Activated naive CD8-positive, alpha-beta T cell treated with anti-CD3 and anti-CD28 coated beads, Interleukin-2, amount 10 ng/mL, durations not matched to agents 7 days and 5 days (primary cell): ENCODE measurements around the gene INSC. TPM values are rescaled to one million over a fixed set of nuclear protein-coding genes. Genes with fewer than 3 reads are reported as not detected.

Experiments
- ATAC-seq: fragments of 150-1000 bp; cut with Tn5 transposase; one replicate; pipeline ENCODE4 v1.10.0; 2021; ENCODE audit warnings: low read depth, moderate library complexity
- POLR2A ChIA-PET: fragments of 350-600 bp; sonication (Branson Sonifier 250); formaldehyde crosslinking; loops from one replicate; lab custom pipeline; 2021; ENCODE audit warnings: antibody characterized with exemption; lab: Charles Lee
- DNase-seq: peaks from one replicate; pipeline ENCODE4 v3.0.0; 2021
- H3K27ac Mint-ChIP-seq: one replicate; pipeline ENCODE4 v1.8.0; 2022; ENCODE audit warnings: mild to moderate bottlenecking, mixed read lengths
- H3K27me3 Mint-ChIP-seq: one replicate; pipeline ENCODE4 v1.8.0; 2022; ENCODE audit warnings: mild to moderate bottlenecking, moderate library complexity, mixed read lengths
- H3K36me3 Mint-ChIP-seq: one replicate; pipeline ENCODE4 v1.8.0; 2021; ENCODE audit warnings: mild to moderate bottlenecking, mixed read lengths
- H3K4me1 Mint-ChIP-seq: one replicate; pipeline ENCODE4 v1.8.0; 2021; ENCODE audit warnings: mixed read lengths
- H3K4me3 Mint-ChIP-seq: one replicate; pipeline ENCODE4 v1.8.0; 2022; ENCODE audit warnings: mild to moderate bottlenecking, moderate library complexity, mixed read lengths
- H3K9me3 Mint-ChIP-seq: one replicate; pipeline ENCODE4 v1.8.0; 2021; ENCODE audit warnings: mixed read lengths
- total RNA-seq, 2 experiments: library from RNA; stranded (reverse); gene quantifications; one replicate each; pipeline ENCODE4 v1.2.3, GENCODE V29; 2021

INSC gene
- total RNA-seq, 2 experiments from 2014 or later, result 0.23 TPM; not detected in 1

GRCh38 chr11:15145151-15145550, 30.4 kb downstream of the INSC start:
- H3K4me1 Mint-ChIP-seq, result peaks cover 5% of the 10 kb centered on the region
- H3K9me3 Mint-ChIP-seq, result no peaks in the 10 kb centered on the region

DNA sequence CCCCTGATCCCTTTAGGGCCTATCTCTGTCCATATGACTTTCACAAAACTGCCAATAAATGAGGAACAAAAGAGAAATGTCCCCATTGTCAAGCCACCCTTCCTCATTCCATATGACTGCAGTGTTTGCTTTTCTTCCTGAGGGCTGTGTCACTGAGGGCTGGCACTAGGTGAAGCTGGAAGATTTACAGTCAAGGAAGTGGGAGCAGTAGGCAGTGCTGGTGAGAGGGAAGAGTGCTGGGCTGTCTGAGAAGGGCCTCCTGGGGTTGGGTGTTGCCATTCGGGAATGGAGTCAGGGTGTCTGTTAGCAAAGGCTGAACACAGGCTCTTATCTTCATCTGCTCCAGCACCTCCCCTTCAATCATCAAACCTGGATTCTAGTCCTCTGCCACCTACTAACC, 30.9 kb downstream of the INSC start:
- ATAC-seq (no peak), DNase-seq (no peak)
- peaks cover 3% of the 10 kb centered on the region for H3K27me3 Mint-ChIP-seq
- H3K4me1 Mint-ChIP-seq, result peaks cover 10% of the 10 kb centered on the region
- H3K36me3 Mint-ChIP-seq, result no peaks in the 10 kb centered on the region
- no peaks in the 10 kb centered on the region for H3K9me3 Mint-ChIP-seq
- POLR2A ChIA-PET, result no interaction called here
- H3K4me3 Mint-ChIP-seq, result no peak overlapping the region
- H3K27ac Mint-ChIP-seq, result no peak overlapping the region

More at GRCh38 chr11:15145151-15145550, 30.4 kb downstream of the INSC start:
- Mint-ChIP-seq H3K36me3 (no peaks in the 10 kb centered on the region), H3K27me3 (peaks cover 3% of the 10 kb centered on the region), H3K4me3 (no peak overlapping the region), H3K27ac (no peak overlapping the region)
- ATAC-seq (no peak), DNase-seq (no peak)
- POLR2A ChIA-PET, result no interaction called here

GRCh38 chr11:15146271-15147003, 31.7 kb downstream of the INSC start:
- peaks cover 15% of the 10 kb centered on the region for H3K4me1 Mint-ChIP-seq
- ATAC-seq, result no peak
- H3K4me3 Mint-ChIP-seq, result no peak overlapping the region
- no peak overlapping the region for H3K27ac Mint-ChIP-seq
- POLR2A ChIA-PET, result no interaction called here
- no peak for DNase-seq
- peaks cover 3% of the 10 kb centered on the region for H3K27me3 Mint-ChIP-seq
- no peaks in the 10 kb centered on the region for H3K9me3 Mint-ChIP-seq
- H3K36me3 Mint-ChIP-seq, result no peaks in the 10 kb centered on the region

DNA sequence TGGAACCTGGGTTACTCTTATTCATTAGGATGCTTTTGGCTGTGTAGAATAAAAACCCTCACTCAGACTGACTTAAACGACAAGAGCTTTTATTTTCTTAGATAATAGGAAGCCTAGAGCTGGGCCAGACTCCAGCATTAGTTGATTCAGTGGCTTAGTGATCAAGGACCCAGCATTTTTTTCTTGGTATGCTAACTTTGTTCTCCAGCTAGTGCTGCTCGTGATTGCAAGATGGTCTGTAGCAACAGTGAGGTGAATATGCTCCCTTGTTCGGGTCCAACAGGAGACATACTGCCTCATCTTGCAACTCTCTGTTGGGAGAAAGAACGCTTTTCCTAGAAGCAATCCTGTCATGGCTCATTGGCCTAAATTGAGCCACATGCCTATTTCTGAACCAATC, 33.4 kb downstream of the INSC start:
- Mint-ChIP-seq H3K4me3 (no peak overlapping the region), H3K9me3 (no peaks in the 10 kb centered on the region), H3K4me1 (peaks cover 15% of the 10 kb centered on the region), H3K27ac (no peak overlapping the region), H3K27me3 (peaks cover 3% of the 10 kb centered on the region), H3K36me3 (no peaks in the 10 kb centered on the region)
- no peak for ATAC-seq
- POLR2A ChIA-PET, result no interaction called here
- no peak for DNase-seq

- Mint-ChIP-seq H3K36me3 (no peaks in the 10 kb centered on the region), H3K4me3 (no peak overlapping the region), H3K4me1 (peaks cover 15% of the 10 kb centered on the region), H3K27me3 (peaks cover 3% of the 10 kb centered on the region), H3K9me3 (no peaks in the 10 kb centered on the region), H3K27ac (no peak overlapping the region)
- ATAC-seq (no peak), DNase-seq (no peak)
- POLR2A ChIA-PET, result no interaction called here
Observed at GRCh38 chr11:15149050-15149449, 34.3 kb downstream of the INSC start.

DNA sequence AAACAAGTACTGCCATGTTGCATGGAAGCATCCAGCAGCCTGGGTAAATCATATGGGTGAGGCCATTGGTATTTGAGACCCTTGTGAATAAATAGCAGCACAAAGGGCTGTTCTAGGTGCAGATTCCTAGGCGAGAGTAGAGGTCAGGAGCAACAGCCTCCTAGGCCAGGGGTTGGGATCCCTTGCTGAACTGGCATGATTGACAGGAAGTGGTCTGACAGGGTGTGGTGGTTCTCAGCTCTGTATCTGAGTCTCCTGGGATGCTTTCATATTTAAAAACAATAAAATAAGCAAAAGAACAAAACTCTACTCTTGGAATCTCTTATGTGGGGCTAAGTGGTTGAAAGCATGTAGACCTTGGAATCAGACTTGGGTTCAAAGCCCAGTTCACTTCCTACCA, 35.8 kb downstream of the INSC start:
- peaks cover 15% of the 10 kb centered on the region for H3K4me1 Mint-ChIP-seq
- no peak overlapping the region for H3K4me3 Mint-ChIP-seq
- no peaks in the 10 kb centered on the region for H3K9me3 Mint-ChIP-seq
- ATAC-seq, result peak; percentile 66
- H3K36me3 Mint-ChIP-seq, result no peaks in the 10 kb centered on the region
- H3K27me3 Mint-ChIP-seq, result no peaks in the 10 kb centered on the region
- POLR2A ChIA-PET, result no interaction called here
- no peak for DNase-seq
- no peak overlapping the region for H3K27ac Mint-ChIP-seq

DNA sequence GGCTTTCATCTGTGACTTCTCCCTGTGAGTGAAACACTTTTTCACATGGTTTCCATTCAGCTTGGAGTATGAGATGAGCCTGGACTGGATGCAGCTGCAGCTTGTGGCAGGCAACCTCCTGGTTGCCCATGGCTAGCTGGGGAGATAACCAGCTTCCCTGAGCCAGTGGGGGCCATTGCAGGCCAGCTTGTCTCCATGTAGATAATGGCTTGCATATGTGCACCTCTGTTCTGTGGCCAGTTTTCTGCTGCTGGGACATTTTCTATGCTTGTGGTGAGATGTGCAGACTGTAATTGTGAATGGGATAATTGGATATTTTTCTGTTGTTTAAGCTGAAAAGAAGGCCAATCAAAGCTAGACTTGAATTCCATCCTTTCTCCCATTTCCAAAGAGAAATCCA, 38.5 kb downstream of the INSC start:
- Mint-ChIP-seq H3K4me3 (no peak overlapping the region), H3K9me3 (no peaks in the 10 kb centered on the region), H3K36me3 (no peaks in the 10 kb centered on the region), H3K27ac (no peak overlapping the region), H3K4me1 (peaks cover 15% of the 10 kb centered on the region), H3K27me3 (no peaks in the 10 kb centered on the region)
- DNase-seq, result no peak
- ATAC-seq, result no peak
- POLR2A ChIA-PET, result no interaction called here

- Mint-ChIP-seq H3K27me3 (peaks cover 8% of the 10 kb centered on the region), H3K4me3 (no peak overlapping the region), H3K36me3 (no peaks in the 10 kb centered on the region), H3K4me1 (no peaks in the 10 kb centered on the region), H3K9me3 (no peaks in the 10 kb centered on the region), H3K27ac (no peak overlapping the region)
- ATAC-seq, result no peak
- DNase-seq, result no peak
- POLR2A ChIA-PET, result no interaction called here
Observed at GRCh38 chr11:15157181-15157580, 42.5 kb downstream of the INSC start.

GRCh38 chr11:15157606-15158137, 42.9 kb downstream of the INSC start:
- Mint-ChIP-seq H3K27ac (no peak overlapping the region), H3K4me3 (no peak overlapping the region), H3K27me3 (peaks cover 8% of the 10 kb centered on the region), H3K4me1 (no peaks in the 10 kb centered on the region), H3K36me3 (no peaks in the 10 kb centered on the region), H3K9me3 (no peaks in the 10 kb centered on the region)
- ATAC-seq, result no peak
- POLR2A ChIA-PET, result no interaction called here
- DNase-seq, result no peak

DNA sequence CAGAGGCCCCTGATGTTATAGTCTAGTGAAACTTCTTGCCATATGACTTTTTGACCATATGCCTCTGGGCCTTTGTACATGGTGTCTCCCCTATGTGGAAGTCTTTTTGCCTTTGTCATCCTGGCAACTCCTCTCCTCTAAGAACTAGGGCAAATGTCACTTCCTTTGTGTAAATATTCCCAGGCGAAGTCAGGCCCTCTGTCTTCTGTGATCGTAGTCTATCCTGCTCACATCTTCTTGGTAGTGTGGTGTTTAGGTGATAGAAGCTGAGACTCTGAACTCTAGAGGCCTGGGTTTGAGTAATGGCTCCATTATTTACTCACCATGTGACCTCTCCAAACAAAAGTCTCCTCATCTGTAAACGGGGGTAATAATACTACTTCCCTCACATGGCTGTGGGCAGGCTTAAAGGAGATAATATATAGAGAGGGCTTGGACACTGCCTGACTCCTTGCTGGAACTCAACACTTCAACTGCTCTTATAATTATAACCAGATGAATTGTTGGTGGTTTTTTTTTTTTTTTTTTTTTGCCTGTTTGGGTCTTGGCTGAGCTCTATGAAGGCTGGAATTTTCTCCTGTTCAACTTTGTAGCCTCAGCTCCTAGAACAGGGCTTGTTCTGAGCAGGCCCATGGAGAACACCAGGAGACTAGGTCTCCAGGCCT, 43.8 kb downstream of the INSC start:
- Mint-ChIP-seq H3K27ac (no peak overlapping the region), H3K9me3 (no peaks in the 10 kb centered on the region), H3K4me3 (no peak overlapping the region), H3K27me3 (peaks cover 14% of the 10 kb centered on the region), H3K36me3 (no peaks in the 10 kb centered on the region), H3K4me1 (no peaks in the 10 kb centered on the region)
- ATAC-seq (no peak), DNase-seq (no peak)
- POLR2A ChIA-PET, result no interaction called here

- H3K27ac Mint-ChIP-seq, result no peak overlapping the region
- no peak for DNase-seq
- peak; percentile 52 for ATAC-seq
- H3K4me3 Mint-ChIP-seq, result no peak overlapping the region
- H3K4me1 Mint-ChIP-seq, result no peaks in the 10 kb centered on the region
- H3K9me3 Mint-ChIP-seq, result no peaks in the 10 kb centered on the region
- POLR2A ChIA-PET, result no interaction called here
- H3K27me3 Mint-ChIP-seq, result peaks cover 18% of the 10 kb centered on the region
- no peaks in the 10 kb centered on the region for H3K36me3 Mint-ChIP-seq
Observed at GRCh38 chr11:15159085-15159484, 44.4 kb downstream of the INSC start.

- no peaks in the 10 kb centered on the region for H3K9me3 Mint-ChIP-seq
- no peaks in the 10 kb centered on the region for H3K36me3 Mint-ChIP-seq
- DNase-seq (no peak), ATAC-seq (no peak)
- no peak overlapping the region for H3K4me3 Mint-ChIP-seq
- H3K4me1 Mint-ChIP-seq, result no peaks in the 10 kb centered on the region
- H3K27ac Mint-ChIP-seq, result no peak overlapping the region
- peaks cover 24% of the 10 kb centered on the region for H3K27me3 Mint-ChIP-seq
- POLR2A ChIA-PET, result no interaction called here
Observed at GRCh38 chr11:15161790-15162189, 47.1 kb downstream of the INSC start.

- Mint-ChIP-seq H3K4me3 (no peak overlapping the region), H3K27ac (no peak overlapping the region), H3K36me3 (no peaks in the 10 kb centered on the region), H3K9me3 (no peaks in the 10 kb centered on the region), H3K27me3 (peaks cover 24% of the 10 kb centered on the region), H3K4me1 (no peaks in the 10 kb centered on the region)
- DNase-seq, result no peak
- POLR2A ChIA-PET, result no interaction called here
- no peak for ATAC-seq
Observed at GRCh38 chr11:15163136-15163535, 48.4 kb downstream of the INSC start.

GRCh38 chr11:15166204-15166603, 51.5 kb downstream of the INSC start:
- Mint-ChIP-seq H3K27ac (no peak overlapping the region), H3K36me3 (no peaks in the 10 kb centered on the region), H3K27me3 (peaks cover 18% of the 10 kb centered on the region), H3K9me3 (no peaks in the 10 kb centered on the region), H3K4me1 (no peaks in the 10 kb centered on the region), H3K4me3 (no peak overlapping the region)
- ATAC-seq (no peak), DNase-seq (no peak)
- POLR2A ChIA-PET, result no interaction called here
